HG03565 (cell line): ENCODE results near the gene BAMBI.
"Not testable (repeated sequence)": the region's sequence is repeated elsewhere in the genome, so short reads cannot be mapped to it uniquely, and the experiment has no call there.

Experiments
- ATAC-seq: cut with Tn5 transposase; IDR thresholded peaks from one replicate; pipeline ENCODE4 v1.9.1; 2021; ENCODE audit warnings: mild to moderate bottlenecking, moderate library complexity; ENCODE audit not compliant: unreplicated experiment

The BAMBI gene

GRCh38 chr10:28676968-28677887 lies at the start of gene BAMBI:
TSS of gene BAMBI (plus strand) at chr10:28677521. CDS start at chr10:28677898, 377 bp downstream.
- ATAC-seq, result peak; percentile 98

- peak; percentile 82 for ATAC-seq
Observed at GRCh38 chr10:28628184-28628893, 49.0 kb upstream of the BAMBI start.

- ATAC-seq, result no peak
Observed at GRCh38 chr10:28631896-28632583, 45.3 kb upstream of the BAMBI start.

- ATAC-seq, result no peak
Observed at GRCh38 chr10:28632584-28632945, 44.8 kb upstream of the BAMBI start.

DNA sequence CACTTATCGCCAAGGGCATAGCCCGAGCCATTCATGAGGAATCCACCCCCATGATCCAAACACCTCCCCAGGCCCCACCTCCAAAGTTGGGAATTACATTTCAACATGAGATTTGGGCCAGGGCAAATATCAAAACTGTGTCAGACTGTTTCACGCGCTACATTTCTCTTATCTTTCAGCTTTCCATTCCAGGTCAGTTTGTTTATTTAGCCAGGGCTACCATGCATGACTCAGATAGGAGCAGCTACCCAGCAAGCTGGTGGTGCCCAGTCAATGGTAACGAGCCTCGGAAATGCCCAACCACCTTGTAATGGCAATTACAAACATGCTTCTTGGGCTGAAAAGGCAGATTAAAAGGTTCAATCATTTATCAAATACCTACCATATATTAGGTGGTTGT lies 43.6 kb upstream of the BAMBI start:
- ATAC-seq, result no peak

DNA sequence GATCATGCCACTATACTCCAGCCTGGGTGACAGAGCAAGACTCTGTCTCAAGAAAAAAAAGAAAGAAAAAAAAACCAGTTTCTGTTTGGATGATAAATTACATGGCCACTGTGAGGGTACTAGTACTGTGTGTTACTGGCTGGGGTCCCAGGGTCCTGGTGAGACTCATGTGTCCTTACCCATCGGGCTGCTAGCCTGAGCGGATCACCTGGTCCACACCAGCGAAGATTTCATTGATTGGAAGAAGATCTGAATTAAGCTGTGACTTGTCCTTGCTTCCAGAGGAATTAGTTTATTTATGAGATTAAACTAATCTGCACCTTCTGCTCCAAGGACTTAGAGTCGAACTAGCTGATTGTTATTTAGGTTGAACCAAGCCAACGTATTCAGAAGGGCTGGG lies 40.0 kb upstream of the BAMBI start:
- no peak for ATAC-seq

DNA sequence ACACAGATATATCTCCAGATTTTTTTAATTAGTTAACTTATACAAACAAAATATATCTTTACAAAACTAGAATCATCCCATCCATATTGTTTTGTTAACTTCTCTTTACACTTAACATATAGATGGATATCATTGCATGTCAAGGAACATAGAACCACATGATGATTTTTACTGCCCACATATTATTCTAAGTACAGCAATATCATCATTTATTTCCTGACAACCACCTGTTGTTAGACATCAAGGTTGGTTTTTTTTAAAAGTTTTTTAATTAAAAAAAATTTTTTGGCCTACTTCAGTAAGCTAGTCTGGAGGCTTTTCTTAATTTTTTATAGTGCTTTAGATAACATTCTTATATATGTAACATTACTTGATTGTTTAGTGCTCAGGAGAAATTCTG lies 38.9 kb upstream of the BAMBI start:
- no peak for ATAC-seq

DNA sequence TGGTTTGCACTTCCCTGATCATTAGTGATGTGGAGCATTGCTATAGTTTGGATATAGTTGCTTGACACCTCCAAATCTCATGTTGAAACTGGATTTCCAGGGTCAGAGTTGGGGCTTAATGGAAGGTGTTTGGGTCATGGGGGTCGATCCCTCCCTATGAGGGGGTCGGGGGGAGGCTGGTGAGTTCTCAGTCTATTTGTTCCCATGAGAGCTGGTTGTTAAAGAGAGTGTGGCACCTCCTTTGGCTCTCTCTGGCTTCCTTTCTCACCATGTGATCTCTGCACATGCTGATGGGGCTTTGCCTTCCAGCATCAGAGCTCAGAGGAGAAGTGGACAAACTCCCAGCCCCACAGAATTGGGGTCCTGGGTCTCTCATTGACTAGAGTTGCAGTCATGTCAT lies 36.8 kb upstream of the BAMBI start:
- no peak for ATAC-seq

GRCh38 chr10:28644647-28645046 lies 32.7 kb upstream of the BAMBI start:
- ATAC-seq, result no peak

DNA sequence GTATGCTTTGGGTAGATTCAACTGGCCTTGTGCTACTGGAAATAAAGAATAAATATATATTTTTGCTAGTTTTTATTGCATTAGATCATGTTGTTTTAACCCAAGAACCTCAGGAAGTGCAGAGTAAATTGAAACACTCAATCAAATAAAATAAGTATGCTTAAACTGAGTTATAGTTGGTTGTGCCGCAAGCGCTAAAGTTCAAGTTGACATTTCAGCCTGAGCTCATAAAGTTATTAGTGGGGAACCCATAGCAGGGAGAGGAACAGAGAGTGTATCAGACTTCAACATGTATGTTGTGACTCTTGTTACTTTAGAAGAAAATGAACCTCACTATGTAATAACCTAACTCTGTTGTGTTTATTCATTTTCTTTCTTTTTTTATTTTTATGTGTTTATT lies 25.2 kb upstream of the BAMBI start:
- no peak for ATAC-seq

DNA sequence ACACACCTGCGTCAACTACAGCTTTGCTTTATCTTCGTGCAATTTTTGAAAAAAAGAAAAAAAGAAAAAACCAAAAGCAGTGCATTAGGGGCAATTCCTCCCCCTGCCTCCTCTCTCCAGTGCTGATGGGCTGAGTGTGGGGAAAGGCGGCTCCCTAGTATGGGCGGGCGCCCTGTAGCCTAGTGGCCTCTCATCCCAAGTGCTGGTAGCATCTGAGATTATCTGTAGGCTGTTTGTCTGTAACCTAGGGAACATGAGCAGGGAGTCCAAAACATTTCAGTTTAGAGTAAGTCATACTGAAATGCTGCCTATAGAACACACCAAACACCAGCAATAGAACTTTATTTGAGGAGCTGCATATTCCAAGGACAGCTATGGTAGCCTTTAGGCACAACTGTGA lies 24.6 kb upstream of the BAMBI start:
- ATAC-seq, result no peak

DNA sequence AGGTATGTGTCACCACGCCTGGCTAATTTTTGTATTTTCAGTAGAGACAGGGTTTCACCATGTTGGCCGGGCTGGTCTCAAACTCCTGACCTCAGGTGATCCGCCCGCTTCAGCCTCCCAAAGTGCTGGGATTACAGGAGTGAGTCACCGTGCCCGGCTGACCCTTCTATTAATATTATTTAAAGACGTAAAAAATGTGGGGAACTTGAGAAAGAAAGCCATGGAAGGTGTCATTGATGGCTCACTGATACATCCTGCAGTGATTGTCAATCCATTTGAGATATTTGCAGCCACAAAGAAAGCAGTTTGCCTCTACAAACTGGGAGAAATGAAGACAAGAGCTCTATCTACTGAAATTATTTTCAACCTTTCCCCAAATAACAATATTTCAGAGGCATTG lies 18.5 kb upstream of the BAMBI start:
- ATAC-seq, result not testable (repeated sequence)

- no peak for ATAC-seq
Observed at GRCh38 chr10:28661035-28661434, 16.3 kb upstream of the BAMBI start.

GRCh38 chr10:28663576-28664368 lies 13.5 kb upstream of the BAMBI start:
- peak; percentile 88 for ATAC-seq

- ATAC-seq, result no peak
Observed at GRCh38 chr10:28664369-28664740, 13.0 kb upstream of the BAMBI start.

GRCh38 chr10:28666751-28667467 lies 10.4 kb upstream of the BAMBI start:
- ATAC-seq, result no peak

DNA sequence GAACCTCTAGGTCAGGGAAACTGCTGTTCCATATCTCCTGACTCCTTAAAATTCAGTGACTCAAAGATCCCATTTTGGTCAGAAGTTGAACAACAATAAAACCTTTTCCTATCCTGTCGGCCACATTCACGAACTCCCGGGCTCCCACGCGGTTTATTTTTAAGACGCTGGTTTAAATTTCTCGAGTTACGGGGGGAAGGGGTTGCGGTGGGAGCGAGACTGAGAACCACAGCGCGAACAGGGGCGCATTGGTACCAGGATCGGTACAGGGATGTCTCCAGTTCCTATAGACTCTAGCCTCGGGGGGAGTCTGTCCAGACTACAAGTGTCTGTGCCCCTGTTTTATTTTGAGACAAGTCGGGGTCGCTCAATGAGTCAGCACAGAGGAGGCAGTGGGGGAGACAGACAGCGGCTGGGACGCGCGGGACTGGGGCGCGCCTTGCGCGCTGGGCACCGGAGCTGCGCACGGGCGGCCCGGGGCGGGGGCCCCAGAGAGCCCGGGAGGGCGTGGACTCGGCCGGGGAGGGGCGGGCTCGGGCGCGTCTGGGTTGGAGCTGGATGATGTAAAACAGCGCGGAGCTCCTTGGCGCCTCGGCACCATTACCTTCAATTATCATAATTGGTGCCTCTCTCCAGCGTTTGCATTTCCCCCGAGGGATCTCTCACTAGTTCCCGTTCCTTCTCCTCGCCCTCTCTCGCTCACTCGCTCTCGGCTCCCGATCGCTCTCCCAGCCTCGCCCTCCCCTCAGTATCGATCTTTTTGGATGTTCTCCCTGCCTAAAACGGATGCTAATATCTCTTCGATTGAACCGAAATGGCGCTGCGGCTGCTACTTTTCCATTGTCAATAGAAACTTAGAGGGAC lies 8.7 kb upstream of the BAMBI start:
- no peak for ATAC-seq

DNA sequence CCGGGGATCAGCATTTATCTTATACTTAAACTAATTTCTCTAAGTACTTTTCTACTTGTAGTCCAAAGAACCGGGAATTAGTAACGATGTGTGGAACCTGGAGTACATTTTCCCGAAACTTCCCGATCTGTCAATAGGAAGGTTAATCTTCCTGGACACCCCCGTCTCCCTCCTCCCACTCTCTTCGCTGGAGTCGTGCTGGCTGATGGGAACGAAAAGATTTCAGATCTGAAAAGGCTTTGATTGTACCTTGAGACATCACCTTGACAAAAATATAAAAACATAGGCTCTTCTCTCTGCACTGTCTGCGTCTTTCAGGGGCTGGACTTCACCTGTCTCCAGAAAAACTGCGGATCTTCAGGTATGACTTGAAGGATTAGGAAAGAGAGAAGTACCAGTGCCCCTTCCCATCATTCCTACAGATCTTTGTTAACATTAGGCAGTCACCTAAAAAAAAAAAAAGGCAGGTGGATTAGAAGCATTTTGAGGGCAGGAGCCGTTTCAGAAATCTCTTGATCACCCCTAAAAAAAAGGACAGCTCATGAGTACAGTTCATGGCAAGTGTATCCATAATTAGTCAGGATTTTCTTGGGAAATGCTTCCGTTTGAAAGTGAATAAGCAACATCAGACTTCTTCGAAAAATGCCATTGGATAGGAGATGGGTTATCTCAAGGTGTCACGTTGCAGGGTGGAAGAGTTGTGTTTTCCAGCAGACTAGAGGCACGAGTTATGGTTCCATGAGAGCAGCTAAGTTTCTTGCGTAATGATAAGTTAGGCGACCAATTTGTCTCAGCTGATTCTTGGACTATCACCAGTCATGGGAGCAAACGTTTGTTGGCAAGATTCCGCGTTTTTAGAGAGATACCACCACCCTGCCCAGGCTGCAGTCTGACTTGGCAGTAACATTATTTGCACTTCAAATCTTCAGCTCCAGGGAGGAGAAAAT lies 7.8 kb upstream of the BAMBI start:
- ATAC-seq, result no peak
